ENCODE data around the gene SYNPR.

Gene SYNPR

DNA sequence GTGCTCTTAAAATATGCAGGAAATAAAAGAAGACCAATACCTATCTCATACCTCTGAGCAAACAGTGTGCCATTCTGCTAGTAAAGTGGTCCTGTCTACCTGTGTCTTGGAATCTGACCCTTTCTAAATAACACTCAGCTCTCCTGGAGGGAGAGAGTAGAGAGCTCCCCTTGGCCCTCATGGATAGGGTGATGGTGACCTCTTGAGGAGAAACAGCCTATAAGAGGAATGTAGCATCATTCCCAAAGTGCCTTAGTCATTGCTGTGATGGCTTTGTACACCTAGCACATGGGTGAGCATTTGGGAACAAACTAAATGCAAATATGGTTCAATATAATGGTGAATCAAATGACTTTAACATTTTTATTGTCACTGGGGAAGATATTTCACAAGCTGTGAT, 384.4 kb downstream of the SYNPR start:
- Histone ChIP-seq H3K9me3 (ENCODE audit: control insufficient read depth, insufficient read depth, low read length) (no peaks in the 10 kb centered on the region), H3K36me3 (ENCODE audit: control insufficient read depth, insufficient read depth, low read length) (no peaks in the 10 kb centered on the region), H3K9ac (ENCODE audit: low read depth, low read length) (no peak overlapping the region), H3K4me3 (ENCODE audit: low read depth, low read length) (no peak overlapping the region), H3K4me1 (ENCODE audit: control insufficient read depth, insufficient read depth, low read length) (peaks cover 2% of the 10 kb centered on the region), H3K27me3 (ENCODE audit: control insufficient read depth, insufficient read depth, low read length) (no peaks in the 10 kb centered on the region)
